Parathyroid adenoma (tissue), 2 donors: ENCODE data around the gene POLD3.

Source experiments
- H2AFZ ChIP-seq: fragments of 300-600 bp; sonication (generic); one replicate; pipeline ENCODE4 v1.7.0; 2017; ENCODE audit warnings: antibody characterized with exemption, mild to moderate bottlenecking
- H3K27ac ChIP-seq: fragments of 300-600 bp; sonication (generic); one replicate; pipeline ENCODE4 v1.7.0; 2017
- H3K27me3 ChIP-seq: fragments of 300-600 bp; sonication (generic); one replicate; pipeline ENCODE4 v1.7.0; 2017; ENCODE audit warnings: low read length; ENCODE audit not compliant: control insufficient read depth, insufficient read depth
- H3K36me3 ChIP-seq: fragments of 300-600 bp; sonication (generic); one replicate; pipeline ENCODE4 v1.7.0; 2017; ENCODE audit warnings: low read length; ENCODE audit not compliant: control insufficient read depth, insufficient read depth
- H3K4me1 ChIP-seq: fragments of 300-600 bp; sonication (generic); one replicate; pipeline ENCODE4 v1.7.0; 2017; ENCODE audit warnings: control low read depth
- H3K4me2 ChIP-seq: fragments of 300-600 bp; sonication (generic); one replicate; pipeline ENCODE4 v1.7.0; 2017; ENCODE audit warnings: low read length
- H3K4me3 ChIP-seq: fragments of 300-600 bp; sonication (generic); one replicate; pipeline ENCODE4 v1.7.0; 2017; ENCODE audit warnings: low read depth, low read length
- H3K79me2 ChIP-seq: fragments of 300-600 bp; sonication (generic); one replicate; pipeline ENCODE4 v1.7.0; 2017; ENCODE audit warnings: control low read depth
- H3K9ac ChIP-seq: fragments of 300-600 bp; sonication (generic); one replicate; pipeline ENCODE4 v1.7.0; 2017; ENCODE audit warnings: mild to moderate bottlenecking
- H3K9me3 ChIP-seq: fragments of 300-600 bp; sonication (generic); one replicate; pipeline ENCODE4 v1.7.0; 2017; ENCODE audit warnings: low read length; ENCODE audit not compliant: control insufficient read depth
- CTCF ChIP-seq: fragments of 300-600 bp; sonication (generic); IDR thresholded peaks from one replicate; pipeline ENCODE4 v1.7.0; 2017; ENCODE audit warnings: antibody characterized with exemption, mild to moderate bottlenecking
- donor health status: primary hyperparathyroidism.

POLD3 gene

GRCh38 chr11:74676596-74676995, 84.2 kb downstream of the POLD3 start:
- no peak overlapping the region for H3K4me3 ChIP-seq
- H3K27ac ChIP-seq, result no peak overlapping the region

GRCh38 chr11:74677131-74677530, 84.7 kb downstream of the POLD3 start:
- H3K4me1 ChIP-seq, result no peaks in the 10 kb centered on the region
- H3K27me3 ChIP-seq, result no peaks in the 10 kb centered on the region
- H3K4me3 ChIP-seq, result no peak overlapping the region
- no peak overlapping the region for H3K27ac ChIP-seq
- H3K36me3 ChIP-seq, result no peaks in the 10 kb centered on the region
- no peak for TF ChIP-seq CTCF
- no peak overlapping the region for H3K9ac ChIP-seq
- no peaks in the 10 kb centered on the region for H3K79me2 ChIP-seq
- no peak overlapping the region for H2AFZ ChIP-seq
- H3K4me2 ChIP-seq, result no peak overlapping the region
- H3K9me3 ChIP-seq, result no peaks in the 10 kb centered on the region

More at GRCh38 chr11:74676596-74676995, 84.2 kb downstream of the POLD3 start:
- H3K27me3 ChIP-seq, result no peaks in the 10 kb centered on the region
- H2AFZ ChIP-seq, result no peak overlapping the region
- no peaks in the 10 kb centered on the region for H3K79me2 ChIP-seq
- no peak overlapping the region for H3K4me2 ChIP-seq
- no peak overlapping the region for H3K9ac ChIP-seq
- H3K36me3 ChIP-seq, result no peaks in the 10 kb centered on the region
- no peak for TF ChIP-seq CTCF
- no peaks in the 10 kb centered on the region for H3K4me1 ChIP-seq
- no peaks in the 10 kb centered on the region for H3K9me3 ChIP-seq

GRCh38 chr11:74678041-74678440, 85.7 kb downstream of the POLD3 start:
- no peak overlapping the region for H3K4me3 ChIP-seq
- no peaks in the 10 kb centered on the region for H3K79me2 ChIP-seq
- H2AFZ ChIP-seq, result no peak overlapping the region
- no peaks in the 10 kb centered on the region for H3K4me1 ChIP-seq
- H3K9ac ChIP-seq, result no peak overlapping the region
- H3K36me3 ChIP-seq, result no peaks in the 10 kb centered on the region
- no peak for TF ChIP-seq CTCF
- no peaks in the 10 kb centered on the region for H3K27me3 ChIP-seq
- no peak overlapping the region for H3K4me2 ChIP-seq
- H3K27ac ChIP-seq, result no peak overlapping the region
- no peaks in the 10 kb centered on the region for H3K9me3 ChIP-seq

- Histone ChIP-seq H3K27me3 (no peaks in the 10 kb centered on the region), H3K27ac (no peak overlapping the region)
- no peak for TF ChIP-seq CTCF
These were observed 86.5 kb downstream of the POLD3 start for GRCh38 chr11:74678591-74679512.

GRCh38 chr11:74679513-74679865, 87.1 kb downstream of the POLD3 start:
- Histone ChIP-seq H3K9ac (no peak overlapping the region), H3K27ac (no peak overlapping the region), H3K27me3 (no peaks in the 10 kb centered on the region), H3K4me3 (no peak overlapping the region), H2AFZ (no peak overlapping the region), H3K9me3 (no peaks in the 10 kb centered on the region), H3K4me1 (no peaks in the 10 kb centered on the region), H3K79me2 (no peaks in the 10 kb centered on the region), H3K36me3 (no peaks in the 10 kb centered on the region), H3K4me2 (no peak overlapping the region)
- TF ChIP-seq CTCF, result no peak

More at GRCh38 chr11:74678591-74679512, 86.5 kb downstream of the POLD3 start:
- no peak overlapping the region for H2AFZ ChIP-seq
- H3K4me1 ChIP-seq, result no peaks in the 10 kb centered on the region
- no peaks in the 10 kb centered on the region for H3K79me2 ChIP-seq
- no peaks in the 10 kb centered on the region for H3K36me3 ChIP-seq
- no peak overlapping the region for H3K4me2 ChIP-seq
- H3K4me3 ChIP-seq, result no peak overlapping the region
- H3K9ac ChIP-seq, result no peak overlapping the region
- no peaks in the 10 kb centered on the region for H3K9me3 ChIP-seq
